GM20431 (cell line): ENCODE measurements around the gene FCRLB.

Source experiments
- in situ Hi-C: fragments of 300-500 bp; cut with MseI, MboI; formaldehyde crosslinking; loops from one replicate; pipeline ENCODE4 v1.15.0; 2020; ENCODE audit warnings: low sequenced_read_pairs; ENCODE audit not compliant: unreplicated experiment

Gene FCRLB

GRCh38 chr1:161718559-161719324 is 2.6 kb upstream of the FCRLB start:
- in situ Hi-C loops, result no loop called here

- in situ Hi-C loops, result no loop called here
Measured at GRCh38 chr1:161719325-161719611, 2.1 kb upstream of the FCRLB start.

GRCh38 chr1:161720422-161720821 is 922 bp upstream of the FCRLB start:
- in situ Hi-C loops, result no loop called here

GRCh38 chr1:161721738-161722343 is 497 bp downstream of the FCRLB start:
- in situ Hi-C loops, result no loop called here

GRCh38 chr1:161722406-161722805 is 1.1 kb downstream of the FCRLB start:
- in situ Hi-C loops, result no loop called here

GRCh38 chr1:161723459-161724141 is 2.3 kb downstream of the FCRLB start:
- in situ Hi-C loops, result no loop called here

DNA sequence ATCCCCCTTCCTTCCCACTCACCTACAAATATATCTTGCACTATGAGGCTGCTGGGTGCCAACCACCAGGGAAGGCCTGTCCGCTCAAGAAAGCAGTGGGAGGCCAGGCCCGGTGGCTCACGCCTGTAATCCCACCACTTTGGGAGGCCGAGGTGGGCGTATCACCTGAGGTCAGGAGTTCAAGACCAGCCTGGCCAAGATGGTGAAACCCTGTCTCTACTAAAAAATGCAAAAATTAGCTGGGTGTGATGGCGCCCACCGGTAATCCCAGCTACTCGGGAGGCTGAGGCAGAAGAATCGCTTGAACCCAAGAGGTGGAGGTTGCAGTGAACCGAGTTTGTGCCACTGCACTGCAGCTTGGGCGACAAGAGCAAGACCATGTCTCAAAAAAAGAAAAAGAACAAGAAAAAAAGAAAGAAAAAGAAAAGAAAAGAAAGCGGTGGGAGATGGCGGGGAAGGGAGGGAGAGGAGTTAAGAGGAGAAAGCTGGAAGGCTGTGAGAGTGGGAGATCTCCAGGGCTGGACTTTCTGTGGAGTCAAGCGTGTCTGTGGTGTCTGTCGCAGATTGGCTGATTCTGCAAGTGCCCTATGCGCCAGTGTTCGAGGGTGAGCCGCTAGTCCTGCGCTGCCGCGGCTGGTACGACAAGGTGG is 4.0 kb downstream of the FCRLB start:
- in situ Hi-C loops, result loop anchor here (25.0 kb wide), 1 partner anchor 88 kb away; the partner anchor contains the start of gene FCGR3B

GRCh38 chr1:161725908-161726472 is 4.6 kb downstream of the FCRLB start:
- in situ Hi-C loops, result loop anchor here (25.0 kb wide), 1 partner anchor 89 kb away; the partner anchor contains the start of gene FCGR3B

DNA sequence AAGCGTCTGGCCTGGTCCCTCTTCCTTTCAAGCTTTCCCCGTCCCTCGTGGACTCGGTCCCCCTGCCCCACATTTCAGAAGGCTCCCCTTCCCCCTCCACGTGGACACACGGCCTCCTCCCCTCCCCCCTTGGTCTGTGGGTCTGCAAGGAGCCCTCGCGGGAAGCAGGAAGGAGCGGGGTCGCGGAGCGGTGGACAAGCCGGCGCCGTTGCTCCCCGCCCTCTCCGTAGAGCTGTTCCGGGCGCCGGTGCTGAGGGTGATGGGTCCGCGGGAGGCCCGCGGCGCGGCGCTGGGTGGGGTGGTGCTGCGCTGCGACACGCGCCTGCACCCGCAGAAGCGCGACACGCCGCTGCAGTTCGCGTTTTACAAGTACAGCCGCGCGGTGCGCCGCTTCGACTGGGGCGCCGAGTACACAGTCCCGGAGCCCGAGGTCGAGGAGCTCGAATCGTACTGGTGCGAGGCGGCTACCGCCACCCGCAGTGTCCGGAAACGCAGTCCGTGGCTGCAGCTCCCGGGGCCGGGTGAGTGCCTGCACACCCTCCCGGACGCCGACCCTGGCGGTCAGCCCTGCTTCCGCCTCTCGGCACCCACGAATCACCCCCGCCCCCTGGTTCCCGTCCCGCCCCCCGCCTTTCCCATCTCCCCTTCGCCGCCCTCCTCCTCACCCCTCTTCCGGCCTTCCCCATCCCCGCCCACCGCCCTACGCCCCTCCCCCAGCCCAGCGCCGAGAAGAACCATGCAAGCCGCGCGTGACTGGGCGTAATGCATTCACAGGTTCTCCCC is 5.3 kb downstream of the FCRLB start:
- in situ Hi-C loops, result loop anchor here (25.0 kb wide), 1 partner anchor 89 kb away; the partner anchor contains the start of gene FCGR3B

DNA sequence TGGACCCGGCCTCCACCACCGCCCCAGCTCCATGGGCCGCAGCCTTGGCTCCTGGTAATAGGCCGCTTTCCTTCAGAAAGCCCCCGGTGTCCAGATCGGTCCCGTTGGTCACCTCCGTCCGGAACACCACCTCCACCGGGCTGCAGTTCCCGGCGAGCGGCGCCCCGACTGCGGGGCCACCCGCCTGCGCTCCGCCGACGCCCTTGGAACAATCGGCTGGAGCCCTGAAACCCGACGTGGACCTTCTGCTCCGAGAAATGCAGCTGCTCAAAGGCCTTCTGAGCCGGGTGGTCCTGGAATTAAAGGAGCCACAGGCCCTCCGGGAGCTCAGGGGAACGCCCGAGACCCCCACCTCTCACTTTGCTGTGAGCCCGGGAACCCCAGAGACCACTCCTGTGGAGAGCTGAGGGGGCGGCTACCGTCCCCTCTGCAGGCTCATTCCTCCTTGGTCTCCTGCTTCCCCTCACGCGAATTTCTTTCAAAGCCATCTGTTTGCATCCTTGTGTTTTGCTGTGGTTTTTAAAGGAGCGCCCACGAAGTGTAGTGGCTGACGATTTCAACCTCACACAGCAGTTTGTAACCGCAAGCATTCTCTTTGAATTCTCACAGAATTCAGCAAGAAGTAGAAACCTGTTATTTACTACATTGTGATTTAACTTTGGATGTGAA is 6.0 kb downstream of the FCRLB start:
- in situ Hi-C loops, result loop anchor here (25.0 kb wide), 1 partner anchor 90 kb away; the partner anchor contains the start of gene FCGR3B

GRCh38 chr1:161728376-161729226 is 7.3 kb downstream of the FCRLB start:
- in situ Hi-C loops, result loop anchor here (25.0 kb wide), 1 partner anchor 91 kb away; the partner anchor contains the start of gene FCGR3B

GRCh38 chr1:161730050-161730564 is 8.8 kb downstream of the FCRLB start:
- in situ Hi-C loops, result loop anchor here (25.0 kb wide), 1 partner anchor 93 kb away; the partner anchor contains the start of gene FCGR3B

- in situ Hi-C loops, result loop anchor here (25.0 kb wide), 1 partner anchor 94 kb away; the partner anchor contains the start of gene FCGR3B
Measured at GRCh38 chr1:161731241-161731640, 9.9 kb downstream of the FCRLB start.

DNA sequence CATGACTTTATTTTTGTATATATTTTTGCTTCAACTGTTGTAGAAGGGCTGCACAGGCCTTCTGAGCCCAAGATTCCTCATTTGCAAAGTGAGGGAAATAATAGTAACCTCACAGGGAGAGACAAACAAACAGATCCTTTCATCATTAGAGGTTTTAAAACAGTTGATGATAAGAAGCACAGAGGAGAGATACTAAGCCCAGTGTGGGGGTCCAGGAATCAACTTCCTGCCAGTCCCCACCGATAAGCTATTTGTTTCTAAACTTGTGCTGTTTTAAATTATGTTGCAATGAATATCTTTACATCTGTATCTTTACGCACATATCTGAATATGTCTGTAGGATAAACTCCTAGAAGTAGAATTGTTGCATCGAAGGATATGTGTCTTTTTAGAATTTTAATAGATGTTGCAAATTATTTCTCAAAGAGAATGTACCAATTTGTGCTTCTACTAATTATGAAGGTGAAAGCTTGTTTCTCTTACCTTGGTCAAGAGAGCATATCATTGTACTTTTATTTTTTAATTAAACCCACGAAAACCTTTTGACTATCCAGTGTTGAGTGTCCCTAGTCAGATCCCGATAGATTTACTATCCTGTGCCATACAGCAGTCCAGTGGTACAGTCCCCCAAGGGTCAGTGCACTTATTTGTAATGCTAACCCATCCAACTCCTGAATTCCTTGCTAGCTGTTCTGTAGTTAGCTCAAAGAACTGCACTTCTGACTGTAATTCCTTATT is 10.8 kb downstream of the FCRLB start:
- in situ Hi-C loops, result loop anchor here (25.0 kb wide), 1 partner anchor 95 kb away; the partner anchor contains the start of gene FCGR3B

- in situ Hi-C loops, result loop anchor here (25.0 kb wide), 1 partner anchor 96 kb away; the partner anchor contains the start of gene FCGR3B
Measured at GRCh38 chr1:161733526-161733925, 12.2 kb downstream of the FCRLB start.

- in situ Hi-C loops, result loop anchor here (25.0 kb wide), 1 partner anchor 99 kb away; the partner anchor contains the start of gene FCGR3B
Measured at GRCh38 chr1:161735837-161736236, 14.5 kb downstream of the FCRLB start.
